HepG2 (cell line): ENCODE results near the gene CEBPA. TPM values are rescaled to one million over a fixed set of nuclear protein-coding genes. Genes with fewer than 3 reads are reported as not detected.

Experiments used
- GABPB1 ChIP-seq: IDR thresholded peaks from 2 replicates; pipeline ENCODE4 v1.6.1; 2016; ENCODE audit warnings: mild to moderate bottlenecking, missing genetic modification reagents, moderate library complexity, missing compliant biosample characterization
- HMGXB3 ChIP-seq: sonication (generic); formaldehyde crosslinking; IDR thresholded peaks from 2 replicates; pipeline ENCODE4 v1.4.0; 2020; ENCODE audit warnings: missing genetic modification reagents, borderline replicate concordance
- HNRNPL ChIP-seq: fragments of 200-400 bp; formaldehyde crosslinking; IDR thresholded peaks from 2 replicates; pipeline ENCODE4 v1.6.1; 2017; ENCODE audit warnings: mild to moderate bottlenecking, low read depth, low read length
- NFYB ChIP-seq: sonication (generic); formaldehyde crosslinking; IDR thresholded peaks from 2 replicates; pipeline ENCODE4 v1.4.0; 2020; ENCODE audit warnings: missing genetic modification reagents
- POGZ ChIP-seq: sonication (generic); formaldehyde crosslinking; IDR thresholded peaks from 2 replicates; pipeline ENCODE4 v1.4.0; 2020; ENCODE audit warnings: mild to moderate bottlenecking, missing genetic modification reagents
- TCF12 ChIP-seq, 2 experiments: fragments of 450-650 bp in 1 of 2; sonication (generic) in 1 of 2; formaldehyde crosslinking in 1 of 2; IDR thresholded peaks; 2 replicates each; pipeline versions ENCODE4 v1.6.1 to v1.8.0; 2017 to 2022; ENCODE audit warnings: antibody characterized with exemption in 1 of 2, mild to moderate bottlenecking in 1 of 2, missing genetic modification reagents in 1 of 2, moderate library complexity in 1 of 2
- ZNF543 ChIP-seq: sonication (generic); formaldehyde crosslinking; IDR thresholded peaks from 2 replicates; pipeline ENCODE4 v1.4.0; 2020; ENCODE audit warnings: mild to moderate bottlenecking, missing genetic modification reagents
- ZNF605 ChIP-seq: sonication (generic); formaldehyde crosslinking; IDR thresholded peaks from 2 replicates; pipeline ENCODE4 v1.8.0; 2022; ENCODE audit warnings: mild to moderate bottlenecking, missing genetic modification reagents
- polyA plus RNA-seq, 8 experiments: library from polyadenylated mRNA; depleted of rRNA in 3 of 8; stranded (reverse) in 7 of 8; unstranded in 1 of 8; fragments of >200 nt; fragmentation: Illumina TruSeq in 4 of 8; extraction: Trizol in 4 of 8; gene quantifications; 2 replicates each; pipeline versions ENCODE4 v1.2.1 to v1.2.3, GENCODE V29; 2011 to 2016; ENCODE audit warnings: low read depth in 4 of 8, missing spikeins in 1 of 8, mixed read lengths in 1 of 8; ENCODE audit not compliant: insufficient read depth in 1 of 8
- total RNA-seq, 5 experiments: library from RNA; depleted of rRNA; stranded (reverse); fragments of >200 nt; fragmentation: Illumina TruSeq; extraction: Trizol; gene quantifications; 2 replicates each; pipeline ENCODE4 v1.2.3, GENCODE V29; 2016; ENCODE audit warnings: low read depth in 1 of 5
- TF ChIP-seq, protein P1 (sequence below): sonication (generic); formaldehyde crosslinking; IDR thresholded peaks from 2 replicates; pipeline ENCODE4 v1.4.0; 2020; ENCODE audit warnings: missing genetic modification reagents, mild to moderate bottlenecking, borderline replicate concordance

CEBPA gene
- total and polyA plus RNA-seq, 2 of the 13 experiments (the other 11 are each of a cell fraction or from before 2014, with no cell fraction given) = 24.8 to 103 TPM

DNA sequence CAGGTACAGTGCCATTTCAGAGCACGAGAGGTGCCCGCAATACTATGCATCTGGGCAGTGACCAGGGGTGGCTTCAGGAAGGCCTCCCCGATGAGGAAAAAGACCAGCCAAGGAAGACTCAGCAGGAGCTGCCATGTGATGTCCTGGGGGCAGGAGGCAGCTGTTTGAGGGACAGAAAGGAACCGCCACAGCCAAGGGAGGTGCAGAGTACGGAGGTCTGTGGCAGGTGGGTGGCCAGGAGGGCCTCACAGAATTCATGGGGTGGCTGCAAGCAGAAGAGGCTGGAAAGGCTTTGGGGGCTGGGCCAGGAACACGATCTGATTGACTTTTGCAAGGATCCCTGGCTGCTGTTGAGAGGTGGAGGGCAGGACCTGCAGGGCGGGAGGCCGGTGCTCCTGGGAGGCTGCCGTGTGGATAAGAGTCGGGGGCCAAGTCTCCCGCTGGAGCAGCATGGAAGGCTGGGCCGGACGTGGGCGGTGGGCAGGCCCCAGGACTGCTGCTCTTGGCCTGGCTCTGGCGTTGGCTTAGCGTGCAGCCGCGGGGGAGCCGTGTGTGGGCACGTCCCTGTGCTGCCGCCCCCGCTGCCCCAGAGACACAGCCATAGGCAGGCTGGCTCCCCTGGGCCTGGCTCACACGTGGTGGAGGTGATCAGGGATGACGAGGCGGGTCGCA, 29.1 kb downstream of the CEBPA start (continued):
- TF ChIP-seq, protein P1, sequence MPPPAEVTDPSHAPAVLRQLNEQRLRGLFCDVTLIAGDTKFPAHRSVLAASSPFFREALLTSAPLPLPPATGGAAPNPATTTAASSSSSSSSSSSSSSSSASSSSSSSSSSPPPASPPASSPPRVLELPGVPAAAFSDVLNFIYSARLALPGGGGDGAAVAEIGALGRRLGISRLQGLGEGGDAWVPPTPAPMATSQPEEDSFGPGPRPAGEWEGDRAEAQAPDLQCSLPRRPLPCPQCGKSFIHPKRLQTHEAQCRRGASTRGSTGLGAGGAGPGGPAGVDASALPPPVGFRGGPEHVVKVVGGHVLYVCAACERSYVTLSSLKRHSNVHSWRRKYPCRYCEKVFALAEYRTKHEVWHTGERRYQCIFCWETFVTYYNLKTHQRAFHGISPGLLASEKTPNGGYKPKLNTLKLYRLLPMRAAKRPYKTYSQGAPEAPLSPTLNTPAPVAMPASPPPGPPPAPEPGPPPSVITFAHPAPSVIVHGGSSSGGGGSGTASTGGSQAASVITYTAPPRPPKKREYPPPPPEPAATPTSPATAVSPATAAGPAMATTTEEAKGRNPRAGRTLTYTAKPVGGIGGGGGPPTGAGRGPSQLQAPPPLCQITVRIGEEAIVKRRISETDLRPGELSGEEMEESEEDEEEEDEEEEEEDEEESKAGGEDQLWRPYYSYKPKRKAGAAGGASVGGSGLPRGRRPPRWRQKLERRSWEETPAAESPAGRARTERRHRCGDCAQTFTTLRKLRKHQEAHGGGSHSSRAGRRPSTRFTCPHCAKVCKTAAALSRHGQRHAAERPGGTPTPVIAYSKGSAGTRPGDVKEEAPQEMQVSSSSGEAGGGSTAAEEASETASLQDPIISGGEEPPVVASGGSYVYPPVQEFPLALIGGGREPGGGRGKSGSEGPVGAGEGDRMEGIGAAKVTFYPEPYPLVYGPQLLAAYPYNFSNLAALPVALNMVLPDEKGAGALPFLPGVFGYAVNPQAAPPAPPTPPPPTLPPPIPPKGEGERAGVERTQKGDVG (CRISPR knock-in tag) = peak; percentile 23; the same call in 1 of the 2 replicates
- TF ChIP-seq HMGXB3 (CRISPR knock-in tag) = no peak
- no peak for TF ChIP-seq ZNF605 (CRISPR knock-in tag)
- TF ChIP-seq NFYB (CRISPR knock-in tag) = no peak
- TF ChIP-seq HNRNPL = no peak
- TF ChIP-seq GABPB1 (CRISPR knock-in tag) = 0 out of 2 replicates have a peak, but pooled peaks have one; percentile 8
- TF ChIP-seq ZNF543 (CRISPR knock-in tag) = no peak
- no peak for TF ChIP-seq POGZ (CRISPR knock-in tag)
- no peak for TF ChIP-seq TCF12 (IDR thresholded peaks at IDR 0.05)
- TF ChIP-seq TCF12 (CRISPR knock-in tag; IDR thresholded peaks at IDR 0.05) = 0 out of 2 replicates have a peak, but pooled peaks have one; percentile 34
- TF ChIP-seq, all 625 proteins: peak for 11
